H9 (cell line): ENCODE measurements around the gene CST11. TPM values are rescaled to one million over a fixed set of nuclear protein-coding genes. Genes with fewer than 3 reads are reported as not detected.

Source experiments
- DNase-seq: peaks from one replicate; pipeline ENCODE4 v3.0.0-alpha.2; 2017
- H2AFZ ChIP-seq: one replicate; pipeline ENCODE4 v1.6.1; 2013; ENCODE audit warnings: mild to moderate bottlenecking, low read length, control low read depth, moderate library complexity
- H2AK5ac ChIP-seq: 2 replicates; pipeline ENCODE4 v1.6.1; 2013; ENCODE audit warnings: low read length, control low read depth, mixed read lengths; ENCODE audit not compliant: insufficient read length
- H2BK120ac ChIP-seq: one replicate; pipeline ENCODE4 v1.6.1; 2013; ENCODE audit warnings: low read depth, mild to moderate bottlenecking, low read length, control low read depth, inconsistent platforms; ENCODE audit not compliant: poor library complexity, severe bottlenecking
- H2BK12ac ChIP-seq: 2 replicates; pipeline ENCODE4 v1.6.1; 2013; ENCODE audit warnings: low read length, control low read depth, mixed read lengths, low read depth; ENCODE audit not compliant: insufficient read length
- H2BK15ac ChIP-seq: 2 replicates; pipeline ENCODE4 v1.6.1; 2013; ENCODE audit warnings: low read depth, low read length, control low read depth
- H2BK20ac ChIP-seq: one replicate; pipeline ENCODE4 v1.6.1; 2013; ENCODE audit warnings: low read depth, mild to moderate bottlenecking, low read length, control low read depth, inconsistent platforms; ENCODE audit not compliant: poor library complexity, severe bottlenecking
- H2BK5ac ChIP-seq: 2 replicates; pipeline ENCODE4 v1.6.1; 2013; ENCODE audit warnings: low read length, control low read depth, mixed read lengths; ENCODE audit not compliant: insufficient read length
- H3K14ac ChIP-seq: 2 replicates; pipeline ENCODE4 v1.6.1; 2013; ENCODE audit warnings: low read length, control low read depth; ENCODE audit not compliant: insufficient read depth
- H3K18ac ChIP-seq: 2 replicates; pipeline ENCODE4 v1.6.1; 2013; ENCODE audit warnings: low read depth, mild to moderate bottlenecking, mixed read lengths, low read length, control low read depth; ENCODE audit not compliant: insufficient read length
- H3K23ac ChIP-seq: 2 replicates; pipeline ENCODE4 v1.6.1; 2013; ENCODE audit warnings: low read length, control low read depth, mixed read lengths, low read depth; ENCODE audit not compliant: insufficient read length
- H3K23me2 ChIP-seq: 2 replicates; pipeline ENCODE4 v1.6.1; 2013; ENCODE audit warnings: low read depth, mild to moderate bottlenecking, mixed read lengths, low read length, control low read depth; ENCODE audit not compliant: insufficient read length, poor library complexity, severe bottlenecking
- H3K27ac ChIP-seq: 2 replicates; pipeline ENCODE4 v1.5.1; 2013; ENCODE audit warnings: low read length, control low read depth, mixed read lengths, low read depth; ENCODE audit not compliant: insufficient read length
- H3K27me3 ChIP-seq: 2 replicates; pipeline ENCODE4 v1.6.1; 2013; ENCODE audit warnings: low read length, control low read depth, inconsistent platforms; ENCODE audit not compliant: insufficient read depth
- H3K4ac ChIP-seq: 2 replicates; pipeline ENCODE4 v1.6.1; 2013; ENCODE audit warnings: low read depth, mild to moderate bottlenecking, control low read depth, inconsistent platforms, low read length, moderate library complexity
- H3K4me1 ChIP-seq: 2 replicates; pipeline ENCODE4 v1.6.1; 2013; ENCODE audit warnings: low read length, control low read depth, inconsistent platforms; ENCODE audit not compliant: insufficient read depth
- H3K4me2 ChIP-seq: 2 replicates; pipeline ENCODE4 v1.6.1; 2013; ENCODE audit warnings: low read length, control low read depth, mixed read lengths; ENCODE audit not compliant: insufficient read length, insufficient read depth
- H3K56ac ChIP-seq: 2 replicates; pipeline ENCODE4 v1.6.1; 2013; ENCODE audit warnings: low read depth, mild to moderate bottlenecking, mixed read lengths, low read length, control low read depth; ENCODE audit not compliant: insufficient read length
- H3K79me1 ChIP-seq: 2 replicates; pipeline ENCODE4 v1.6.1; 2013; ENCODE audit warnings: low read depth, mild to moderate bottlenecking, moderate library complexity, low read length, control low read depth, inconsistent platforms; ENCODE audit not compliant: insufficient read depth, poor library complexity, severe bottlenecking
- H3K79me2 ChIP-seq: 2 replicates; pipeline ENCODE4 v1.6.1; 2013; ENCODE audit warnings: low read length, control low read depth, inconsistent platforms; ENCODE audit not compliant: insufficient read depth
- H3K9ac ChIP-seq: 2 replicates; pipeline ENCODE4 v1.6.1; 2013; ENCODE audit warnings: low read length, control low read depth, mixed read lengths; ENCODE audit not compliant: insufficient read length; ENCODE audit errors: extremely low read depth
- H3K9me3 ChIP-seq: one replicate; pipeline ENCODE4 v1.6.1; 2013; ENCODE audit warnings: low read depth, low read length, inconsistent platforms; ENCODE audit not compliant: control insufficient read depth
- H3T11ph ChIP-seq: one replicate; pipeline ENCODE4 v1.6.1; 2013; ENCODE audit warnings: mild to moderate bottlenecking, low read length, control low read depth, inconsistent platforms
- H4K20me1 ChIP-seq: one replicate; pipeline ENCODE4 v1.6.1; 2013; ENCODE audit not compliant: control insufficient read depth, insufficient read length, insufficient read depth
- H4K5ac ChIP-seq: 2 replicates; pipeline ENCODE4 v1.6.1; 2013; ENCODE audit warnings: low read depth, mild to moderate bottlenecking, mixed read lengths, low read length, control low read depth; ENCODE audit not compliant: insufficient read length
- H4K8ac ChIP-seq: replicated peaks from 2 replicates; pipeline ENCODE4 v1.6.1; 2013; ENCODE audit warnings: low read length, control low read depth, mixed read lengths, low read depth; ENCODE audit not compliant: insufficient read length
- H4K91ac ChIP-seq: 2 replicates; pipeline ENCODE4 v1.6.1; 2013; ENCODE audit warnings: low read depth, mild to moderate bottlenecking, moderate library complexity, mixed read lengths, low read length, control low read depth; ENCODE audit not compliant: insufficient read length
- H3K27ac Mint-ChIP-seq, 3 experiments: 2 replicates in 2 of 3; 3 replicates in 1 of 3; pipeline ENCODE4 v1.8.0; 2020 to 2021; ENCODE audit warnings: mixed read lengths in 3 of 3, mild to moderate bottlenecking in 1 of 3, moderate library complexity in 1 of 3
- H3K27me3 Mint-ChIP-seq: 2 replicates; pipeline ENCODE4 v1.8.0; 2021; ENCODE audit warnings: low read depth, mild to moderate bottlenecking, moderate library complexity, mixed read lengths
- H3K36me3 Mint-ChIP-seq, 3 experiments: 2 replicates in 2 of 3; 3 replicates in 1 of 3; pipeline ENCODE4 v1.8.0; 2020 to 2021; ENCODE audit warnings: low read depth in 3 of 3, mixed read lengths in 3 of 3; ENCODE audit not compliant: insufficient read depth in 1 of 3
- H3K4me1 Mint-ChIP-seq, 2 experiments: 2 replicates each; pipeline ENCODE4 v1.8.0; 2020; ENCODE audit warnings: mixed read lengths in 2 of 2
- H3K4me3 Mint-ChIP-seq, 2 experiments: 2 replicates in 1 of 2; 3 replicates in 1 of 2; pipeline ENCODE4 v1.8.0; 2020 to 2021; ENCODE audit warnings: mild to moderate bottlenecking in 2 of 2, mixed read lengths in 2 of 2, moderate library complexity in 1 of 2
- H3K9me3 Mint-ChIP-seq, 2 experiments: 2 replicates in 1 of 2; 3 replicates in 1 of 2; pipeline ENCODE4 v1.8.0; 2020; ENCODE audit warnings: mild to moderate bottlenecking in 2 of 2, mixed read lengths in 2 of 2, moderate library complexity in 1 of 2
- WGBS: extraction: QIAGEN DNeasy Blood & Tissue Kit; methylation state at CpG from one replicate; pipeline ENCODE4 v1.1.7; 2013; ENCODE audit warnings: missing lambda C conversion rate, low lambda C conversion rate, mixed read lengths; ENCODE audit not compliant: insufficient read length; ENCODE audit errors: extremely low coverage; 5-methylcytosine and 5-hydroxymethylcytosine counted together
- long read RNA-seq: library from polyadenylated mRNA; unstranded; transcript quantifications from one replicate; pipeline ENCODE4 v2.0.0, GENCODE V29; 2020
- total RNA-seq: library from RNA; stranded (reverse); gene quantifications from 2 replicates; pipeline ENCODE4 v1.2.1, GENCODE V29; 2021
- TF ChIP-seq, protein P1 (sequence below): fragments of 200-600 bp; sonication (generic); conservative IDR thresholded peaks from 3 replicates; pipeline ENCODE4 v1.8.0; 2021; ENCODE audit warnings: antibody characterized with exemption, mild to moderate bottlenecking

CST11 gene, protein sequence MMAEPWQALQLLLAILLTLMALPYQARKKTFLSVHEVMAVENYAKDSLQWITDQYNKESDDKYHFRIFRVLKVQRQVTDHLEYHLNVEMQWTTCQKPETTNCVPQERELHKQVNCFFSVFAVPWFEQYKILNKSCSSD
- not detected in 2 replicates for total RNA-seq
- long read RNA-seq, result 0 reads

DNA sequence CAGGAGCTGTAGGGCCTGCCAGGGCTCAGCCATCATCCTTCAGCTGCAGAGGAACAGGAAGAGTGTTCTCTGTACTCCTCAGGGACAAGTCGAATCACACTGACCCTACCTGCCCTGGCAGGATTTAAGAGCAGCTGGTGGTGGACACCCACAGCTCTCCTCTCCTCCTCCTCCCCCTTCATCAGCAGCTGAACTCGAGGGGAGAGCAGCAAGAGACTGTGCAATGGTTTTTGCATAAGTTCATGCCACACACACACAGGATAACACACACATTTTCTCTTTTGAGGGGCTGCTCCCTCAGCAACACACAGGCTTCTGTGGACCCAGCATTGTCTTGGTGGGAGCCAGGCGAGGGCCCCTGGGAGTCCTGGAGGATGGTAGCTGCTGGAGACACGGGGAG is at the start of gene CST11:
Gene CST11 (minus strand): TSS at position 101 of the 400 bp plus-strand sequence. CDS start 65 bp downstream, at position 36.
- H3K27me3 ChIP-seq, result no peaks in the 10 kb centered on the region
- Mint-ChIP-seq H3K27me3 (peaks cover 9% of the 10 kb centered on the region), H3K4me1 (peaks cover 11 to 14% of the 10 kb centered on the region in 2 experiments), H3K9me3 (peaks cover 0 to 5% of the 10 kb centered on the region in 2 experiments; a peak in 3 of 5 replicates), H3K27ac (no peak within 1 kb of the TSS), H3K4me3 (no peak within 1 kb of the TSS), H3K36me3 (peaks cover 3 to 6% (median 4%) of the 10 kb centered on the region in 3 experiments; a peak in 6 of 7 replicates)
- no peak within 1 kb of the TSS for H3K23ac ChIP-seq
- no peak within 1 kb of the TSS for H4K5ac ChIP-seq
- H3K18ac ChIP-seq, result peak within 1 kb of the TSS; percentile 16
- no peaks in the 10 kb centered on the region for H3K23me2 ChIP-seq
- H3K9ac ChIP-seq, result no peak within 1 kb of the TSS
- H3K4me2 ChIP-seq, result no peak within 1 kb of the TSS
- peaks cover 3% of the 10 kb centered on the region; the same call in 1 of the 2 replicates for H3K4me1 ChIP-seq
- no peak for DNase-seq
- no peak within 1 kb of the TSS for H3K56ac ChIP-seq
- TF ChIP-seq, protein P1, sequence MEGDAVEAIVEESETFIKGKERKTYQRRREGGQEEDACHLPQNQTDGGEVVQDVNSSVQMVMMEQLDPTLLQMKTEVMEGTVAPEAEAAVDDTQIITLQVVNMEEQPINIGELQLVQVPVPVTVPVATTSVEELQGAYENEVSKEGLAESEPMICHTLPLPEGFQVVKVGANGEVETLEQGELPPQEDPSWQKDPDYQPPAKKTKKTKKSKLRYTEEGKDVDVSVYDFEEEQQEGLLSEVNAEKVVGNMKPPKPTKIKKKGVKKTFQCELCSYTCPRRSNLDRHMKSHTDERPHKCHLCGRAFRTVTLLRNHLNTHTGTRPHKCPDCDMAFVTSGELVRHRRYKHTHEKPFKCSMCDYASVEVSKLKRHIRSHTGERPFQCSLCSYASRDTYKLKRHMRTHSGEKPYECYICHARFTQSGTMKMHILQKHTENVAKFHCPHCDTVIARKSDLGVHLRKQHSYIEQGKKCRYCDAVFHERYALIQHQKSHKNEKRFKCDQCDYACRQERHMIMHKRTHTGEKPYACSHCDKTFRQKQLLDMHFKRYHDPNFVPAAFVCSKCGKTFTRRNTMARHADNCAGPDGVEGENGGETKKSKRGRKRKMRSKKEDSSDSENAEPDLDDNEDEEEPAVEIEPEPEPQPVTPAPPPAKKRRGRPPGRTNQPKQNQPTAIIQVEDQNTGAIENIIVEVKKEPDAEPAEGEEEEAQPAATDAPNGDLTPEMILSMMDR, result no peak
- no peaks in the 10 kb centered on the region for H3K79me2 ChIP-seq
- H2BK5ac ChIP-seq, result no peak within 1 kb of the TSS
- no peak within 1 kb of the TSS for H2AK5ac ChIP-seq
- no peak within 1 kb of the TSS for H2BK12ac ChIP-seq
- H2AFZ ChIP-seq, result no peak within 1 kb of the TSS
- H3K9me3 ChIP-seq, result no peaks in the 10 kb centered on the region
- no peak within 1 kb of the TSS for H4K91ac ChIP-seq
- H3K4ac ChIP-seq, result no peak within 1 kb of the TSS
- H3K79me1 ChIP-seq, result no peaks in the 10 kb centered on the region
- H2BK120ac ChIP-seq, result no peak within 1 kb of the TSS
- H3K14ac ChIP-seq, result no peak within 1 kb of the TSS; the same call in 1 of the 2 replicates
- H4K20me1 ChIP-seq, result no peaks in the 10 kb centered on the region
- WGBS, result no CpG with 5 or more reads among the region's 4 CpGs
- no peak within 1 kb of the TSS for H2BK15ac ChIP-seq
- no peak within 1 kb of the TSS for H3K27ac ChIP-seq
- H3T11ph ChIP-seq, result no peak within 1 kb of the TSS
- no peak within 1 kb of the TSS for H4K8ac ChIP-seq
- no peak within 1 kb of the TSS for H2BK20ac ChIP-seq
